ENCODE measurements around the gene PPARG.
"Not testable (repeated sequence)": the region's sequence is repeated elsewhere in the genome, so short reads cannot be mapped to it uniquely, and the experiment has no call there.

Gene PPARG

DNA sequence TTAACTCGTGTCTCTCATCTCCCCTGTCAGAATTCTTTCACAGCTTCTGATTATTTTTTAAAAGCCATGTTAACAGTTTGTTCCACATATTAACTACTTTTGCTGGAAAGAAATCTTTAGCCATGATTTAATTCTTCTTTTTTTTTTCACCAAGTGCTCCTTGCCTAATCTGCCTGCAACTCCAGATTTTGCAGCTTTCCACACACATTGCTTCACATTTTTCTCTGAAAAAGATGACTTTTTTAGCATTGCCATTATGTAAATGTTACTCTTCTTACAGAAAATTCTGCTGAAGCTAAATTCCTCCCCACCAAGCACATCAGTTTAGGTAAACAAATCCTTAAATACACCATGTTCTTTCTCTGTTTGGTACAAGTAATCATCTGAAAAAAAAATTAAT lies 23.4 kb upstream of the PPARG start:
- H3K27ac ChIP-seq (ENCODE audit: low read length) = no peak overlapping the region
- H3K27me3 ChIP-seq (ENCODE audit: low read depth, low read length) = no peaks in the 10 kb centered on the region
- no peaks in the 10 kb centered on the region for H3K4me1 ChIP-seq (ENCODE audit: control insufficient read depth in 1 of 2, insufficient read depth in 2 of 2, low read length in 2 of 2)
- no peaks in the 10 kb centered on the region for H3K9me3 ChIP-seq (ENCODE audit: control insufficient read depth in 1 of 2, low read length in 2 of 2)
- no peak overlapping the region for H3K4me3 ChIP-seq (ENCODE audit: low read depth in 1 of 2, low read length in 2 of 2)
- H3K36me3 ChIP-seq (ENCODE audit: control insufficient read depth in 1 of 2, insufficient read depth in 2 of 2, low read length in 2 of 2) = no peaks in the 10 kb centered on the region

DNA sequence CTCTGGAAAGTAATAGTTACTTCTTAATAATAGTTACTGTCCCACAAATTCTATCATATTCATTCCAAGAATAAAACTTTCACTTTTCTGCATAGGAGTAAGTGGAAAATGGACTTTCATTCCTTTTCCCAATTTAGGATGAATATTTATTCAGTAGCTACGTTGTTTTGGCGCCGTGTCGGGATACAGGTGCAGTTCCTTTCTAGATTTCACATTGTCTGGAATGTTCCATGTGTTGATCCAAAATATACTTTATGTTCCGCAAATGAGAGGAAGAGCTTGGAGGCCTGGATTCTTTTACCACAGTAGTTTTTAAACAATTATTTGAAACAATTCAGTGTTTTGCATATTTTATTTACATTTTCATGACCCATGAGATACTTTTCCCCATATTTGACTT lies 22.8 kb upstream of the PPARG start:
- no peak overlapping the region for H3K27ac ChIP-seq (ENCODE audit: low read length)
- H3K9me3 ChIP-seq (ENCODE audit: control insufficient read depth in 1 of 2, low read length in 2 of 2) = no peaks in the 10 kb centered on the region
- no peaks in the 10 kb centered on the region for H3K4me1 ChIP-seq (ENCODE audit: control insufficient read depth in 1 of 2, insufficient read depth in 2 of 2, low read length in 2 of 2)
- H3K36me3 ChIP-seq (ENCODE audit: control insufficient read depth in 1 of 2, insufficient read depth in 2 of 2, low read length in 2 of 2) = no peaks in the 10 kb centered on the region
- no peaks in the 10 kb centered on the region for H3K27me3 ChIP-seq (ENCODE audit: low read depth, low read length)
- H3K4me3 ChIP-seq (ENCODE audit: low read depth in 1 of 2, low read length in 2 of 2) = no peak overlapping the region

DNA sequence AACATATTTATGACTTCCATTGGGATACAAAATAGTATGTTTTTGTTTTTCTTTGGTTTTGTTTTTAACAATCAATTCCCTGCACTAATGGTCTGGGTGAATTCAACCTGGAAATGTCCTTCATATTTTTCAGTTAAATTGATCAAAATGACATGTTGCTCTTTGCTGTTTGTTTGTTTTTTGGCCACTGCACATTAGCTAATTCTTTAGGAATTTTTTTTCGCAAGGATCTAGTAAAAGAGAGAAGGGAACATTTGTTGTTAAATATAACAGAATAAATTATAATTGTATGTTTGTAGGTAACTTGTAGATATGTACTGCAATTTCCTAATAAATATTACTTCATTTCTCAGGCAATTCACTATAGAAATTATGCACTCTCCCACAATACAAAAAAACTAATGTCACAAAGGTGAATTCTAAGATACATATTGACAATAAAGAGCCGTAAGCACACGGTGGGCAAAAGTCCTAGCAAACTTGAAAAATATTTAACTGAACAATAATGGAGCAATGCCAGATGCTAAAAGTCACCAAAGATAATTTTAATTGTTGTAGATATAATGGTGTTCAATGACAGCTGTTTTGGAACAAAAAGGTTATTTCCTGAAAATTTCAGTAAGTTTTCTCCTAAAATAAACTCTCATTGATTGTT lies 21.4 kb upstream of the PPARG start:
- no peak overlapping the region for H3K4me3 ChIP-seq (ENCODE audit: low read depth in 1 of 2, low read length in 2 of 2)
- no peak overlapping the region for H3K27ac ChIP-seq (ENCODE audit: low read length)
- no peaks in the 10 kb centered on the region for H3K9me3 ChIP-seq (ENCODE audit: control insufficient read depth in 1 of 2, low read length in 2 of 2)
- H3K27me3 ChIP-seq (ENCODE audit: low read depth, low read length) = no peaks in the 10 kb centered on the region
- no peaks in the 10 kb centered on the region for H3K36me3 ChIP-seq (ENCODE audit: control insufficient read depth in 1 of 2, insufficient read depth in 2 of 2, low read length in 2 of 2)
- H3K4me1 ChIP-seq (ENCODE audit: control insufficient read depth in 1 of 2, insufficient read depth in 2 of 2, low read length in 2 of 2) = no peaks in the 10 kb centered on the region

DNA sequence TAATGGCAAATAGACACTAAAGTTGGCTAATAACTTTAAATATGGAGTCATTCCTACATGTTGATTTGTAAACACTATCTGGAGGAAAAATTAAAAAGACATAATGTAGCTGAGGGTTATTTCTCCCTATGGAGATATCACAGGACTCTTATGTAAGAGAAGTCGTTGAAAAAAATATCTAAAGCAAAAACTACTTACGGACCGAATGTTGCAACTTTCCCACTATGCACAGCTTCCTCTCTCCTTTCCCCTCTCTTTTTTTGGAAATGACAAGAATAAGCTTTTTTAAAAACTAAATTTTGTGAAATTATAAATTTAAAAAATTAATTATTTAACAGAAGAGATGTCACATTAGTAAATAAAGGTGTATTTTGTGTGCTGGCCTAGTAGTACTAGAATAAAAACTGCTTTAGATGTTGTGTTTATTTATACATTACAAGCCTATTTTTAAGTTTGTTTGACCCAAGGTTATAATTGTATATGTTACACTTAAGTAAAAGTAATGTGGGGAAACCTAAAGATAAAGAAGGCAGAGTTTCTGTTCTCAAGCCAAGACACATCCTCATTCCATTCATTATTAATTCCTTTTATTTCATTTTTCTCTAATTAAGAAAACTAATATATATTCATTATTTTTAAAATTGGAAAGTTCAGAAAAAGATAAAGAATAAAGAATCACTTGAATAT lies 20.7 kb upstream of the PPARG start:
- no peaks in the 10 kb centered on the region for H3K36me3 ChIP-seq (ENCODE audit: control insufficient read depth in 1 of 2, insufficient read depth in 2 of 2, low read length in 2 of 2)
- H3K27ac ChIP-seq (ENCODE audit: low read length) = no peak overlapping the region
- no peaks in the 10 kb centered on the region for H3K27me3 ChIP-seq (ENCODE audit: low read depth, low read length)
- no peaks in the 10 kb centered on the region for H3K9me3 ChIP-seq (ENCODE audit: control insufficient read depth in 1 of 2, low read length in 2 of 2)
- no peak overlapping the region for H3K4me3 ChIP-seq (ENCODE audit: low read depth in 1 of 2, low read length in 2 of 2)
- no peaks in the 10 kb centered on the region for H3K4me1 ChIP-seq (ENCODE audit: control insufficient read depth in 1 of 2, insufficient read depth in 2 of 2, low read length in 2 of 2)

DNA sequence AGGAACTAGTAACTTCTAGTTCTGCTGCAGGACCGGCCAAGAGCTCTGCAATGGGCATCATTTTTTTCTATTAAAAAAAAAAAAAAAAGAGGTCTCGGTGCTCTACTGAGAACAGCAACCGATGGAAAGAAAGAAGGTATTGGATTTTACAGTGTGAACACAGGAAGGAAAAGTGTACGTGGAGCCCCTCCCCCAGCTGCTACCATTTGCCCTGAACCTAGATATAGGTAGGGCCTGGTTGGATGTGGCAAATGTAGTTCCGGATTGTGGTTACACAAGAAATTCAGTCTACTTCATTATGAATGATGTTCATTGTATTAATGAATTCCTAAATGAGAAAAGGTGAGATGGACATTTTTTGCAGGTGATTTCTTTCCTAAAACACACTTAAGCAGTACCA lies 17.9 kb upstream of the PPARG start:
- H3K4me1 ChIP-seq (ENCODE audit: control insufficient read depth in 1 of 2, insufficient read depth in 2 of 2, low read length in 2 of 2) = no peaks in the 10 kb centered on the region
- H3K9me3 ChIP-seq (ENCODE audit: control insufficient read depth in 1 of 2, low read length in 2 of 2) = no peaks in the 10 kb centered on the region
- H3K27ac ChIP-seq (ENCODE audit: low read length) = no peak overlapping the region

DNA sequence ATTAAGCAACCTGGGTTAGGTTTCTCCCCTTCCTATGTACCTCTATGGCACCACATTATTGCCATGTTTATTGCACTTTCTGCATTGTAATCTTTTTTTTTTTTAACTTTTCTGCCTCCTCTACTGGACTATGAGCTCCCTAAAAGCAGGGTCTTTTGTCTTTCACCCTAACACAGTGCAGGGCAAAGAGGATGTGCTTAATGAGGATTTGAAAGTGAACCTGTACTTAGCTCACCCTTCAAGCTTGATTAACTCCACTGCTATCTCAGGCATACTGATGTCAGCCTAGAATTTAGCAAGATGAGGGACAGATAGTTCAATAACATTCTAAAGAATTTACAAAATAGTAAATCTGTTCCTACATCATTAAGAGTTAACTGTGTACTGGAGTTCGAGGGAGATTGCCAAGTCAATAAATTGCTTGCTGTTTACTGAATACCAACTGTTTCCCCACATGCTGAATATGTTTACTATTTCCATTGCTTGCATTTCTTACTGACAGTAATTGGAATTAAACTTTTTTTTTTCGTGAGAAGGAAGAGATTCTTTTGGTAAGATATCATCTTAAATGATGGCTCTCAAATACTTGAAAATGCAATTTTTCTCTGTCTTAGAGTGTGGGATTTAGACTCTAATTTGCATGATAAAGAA lies 15.7 kb upstream of the PPARG start:
- Histone ChIP-seq H3K4me3 (ENCODE audit: low read depth in 1 of 2, low read length in 2 of 2) (no peak overlapping the region), H3K9me3 (ENCODE audit: control insufficient read depth in 1 of 2, low read length in 2 of 2) (no peaks in the 10 kb centered on the region), H3K27me3 (ENCODE audit: low read depth, low read length) (no peaks in the 10 kb centered on the region), H3K27ac (ENCODE audit: low read length) (no peak overlapping the region), H3K4me1 (ENCODE audit: control insufficient read depth in 1 of 2, insufficient read depth in 2 of 2, low read length in 2 of 2) (no peaks in the 10 kb centered on the region), H3K36me3 (ENCODE audit: control insufficient read depth in 1 of 2, insufficient read depth in 2 of 2, low read length in 2 of 2) (no peaks in the 10 kb centered on the region)

More for the DNA sequence above, 17.9 kb upstream of the PPARG start:
- no peaks in the 10 kb centered on the region for H3K27me3 ChIP-seq (ENCODE audit: low read depth, low read length)
- no peaks in the 10 kb centered on the region for H3K36me3 ChIP-seq (ENCODE audit: control insufficient read depth in 1 of 2, insufficient read depth in 2 of 2, low read length in 2 of 2)
- no peak overlapping the region for H3K4me3 ChIP-seq (ENCODE audit: low read depth in 1 of 2, low read length in 2 of 2)

DNA sequence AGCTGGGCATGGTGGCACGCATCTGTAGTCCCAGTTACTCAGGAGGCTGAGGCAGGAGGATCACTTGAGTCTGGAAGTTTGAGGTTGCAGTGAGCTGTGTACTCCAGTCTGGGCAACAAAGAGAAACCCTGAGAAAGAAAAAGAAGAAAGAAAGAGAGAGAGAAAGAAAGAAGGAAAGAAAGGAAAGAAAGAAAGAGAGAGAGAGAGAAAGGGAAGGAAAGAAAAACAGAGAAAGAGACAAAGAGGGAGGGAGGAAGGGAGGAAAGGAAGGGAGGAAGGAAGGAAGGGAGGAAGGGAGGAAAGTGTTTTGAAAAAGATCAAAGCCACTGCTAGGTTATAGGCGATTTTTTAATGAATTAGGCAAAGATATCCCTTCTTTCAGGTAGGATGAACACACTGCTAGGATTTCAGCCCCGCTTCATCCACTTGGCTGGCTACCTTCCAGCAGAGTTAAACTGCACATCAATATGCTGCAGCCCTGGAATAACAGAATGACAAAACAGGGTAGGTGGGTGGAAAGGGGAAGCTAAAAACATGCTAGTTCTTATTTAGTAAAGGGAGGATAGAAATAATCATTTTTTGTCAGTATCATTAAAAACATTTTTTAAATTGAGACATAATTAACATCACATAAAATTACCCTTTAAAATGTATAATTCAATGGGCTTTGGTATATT lies 12.8 kb upstream of the PPARG start:
- Histone ChIP-seq H3K27me3 (ENCODE audit: low read depth, low read length) (no peaks in the 10 kb centered on the region), H3K4me3 (ENCODE audit: low read depth in 1 of 2, low read length in 2 of 2) (no peak overlapping the region), H3K9me3 (ENCODE audit: control insufficient read depth in 1 of 2, low read length in 2 of 2) (no peaks in the 10 kb centered on the region), H3K36me3 (ENCODE audit: control insufficient read depth in 1 of 2, insufficient read depth in 2 of 2, low read length in 2 of 2) (no peaks in the 10 kb centered on the region), H3K27ac (ENCODE audit: low read length) (no peak overlapping the region), H3K4me1 (ENCODE audit: control insufficient read depth in 1 of 2, insufficient read depth in 2 of 2, low read length in 2 of 2) (no peaks in the 10 kb centered on the region)

DNA sequence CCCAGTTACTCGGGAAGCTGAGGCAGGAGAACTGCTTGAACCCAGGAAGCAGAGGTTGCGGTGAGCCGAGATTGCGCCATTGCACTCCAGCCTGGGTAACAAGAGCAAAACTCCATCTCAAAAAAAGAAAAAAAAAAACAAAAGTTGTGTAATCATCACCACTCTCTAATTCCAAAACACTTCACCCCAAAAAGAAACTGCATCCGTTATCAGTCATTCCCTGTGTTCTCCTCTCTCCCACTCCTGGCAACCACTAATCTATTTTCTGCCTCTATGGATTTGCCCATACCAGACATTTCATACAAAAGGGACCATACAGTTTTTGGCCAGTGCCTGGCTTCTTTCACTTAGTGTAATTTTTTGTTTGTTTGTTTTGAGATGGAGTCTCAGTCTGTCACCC lies 12.0 kb upstream of the PPARG start:
- not testable (repeated sequence) for H3K27ac ChIP-seq (ENCODE audit: low read length); H3K36me3 ChIP-seq (ENCODE audit: control insufficient read depth in 1 of 2, insufficient read depth in 2 of 2, low read length in 2 of 2); H3K4me1 ChIP-seq (ENCODE audit: control insufficient read depth in 1 of 2, insufficient read depth in 2 of 2, low read length in 2 of 2); H3K27me3 ChIP-seq (ENCODE audit: low read depth, low read length); H3K4me3 ChIP-seq (ENCODE audit: low read depth in 1 of 2, low read length in 2 of 2); H3K9me3 ChIP-seq (ENCODE audit: control insufficient read depth in 1 of 2, low read length in 2 of 2)

DNA sequence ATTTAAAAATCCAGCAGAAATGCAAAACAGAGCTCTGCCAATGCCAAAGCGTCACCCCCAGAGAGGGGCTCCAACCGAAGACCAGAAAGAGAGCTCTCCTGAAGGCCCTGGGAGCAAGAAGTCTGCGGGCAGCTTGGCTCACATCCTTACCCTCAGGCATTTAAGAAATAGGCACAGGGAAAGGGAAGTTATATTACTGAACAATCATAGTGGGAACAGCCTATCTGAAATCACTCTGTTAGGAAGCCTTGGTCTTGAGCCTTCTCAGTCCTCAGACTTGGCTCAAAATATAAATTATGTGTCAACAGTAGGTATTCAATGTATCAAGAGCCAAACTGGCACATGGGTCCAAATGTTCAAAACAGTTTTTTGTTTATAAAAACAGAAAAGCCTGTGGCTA lies 10.3 kb upstream of the PPARG start:
- Histone ChIP-seq H3K27me3 (ENCODE audit: low read depth, low read length) (no peaks in the 10 kb centered on the region), H3K4me3 (ENCODE audit: low read depth in 1 of 2, low read length in 2 of 2) (no peak overlapping the region), H3K9me3 (ENCODE audit: control insufficient read depth in 1 of 2, low read length in 2 of 2) (no peaks in the 10 kb centered on the region)

DNA sequence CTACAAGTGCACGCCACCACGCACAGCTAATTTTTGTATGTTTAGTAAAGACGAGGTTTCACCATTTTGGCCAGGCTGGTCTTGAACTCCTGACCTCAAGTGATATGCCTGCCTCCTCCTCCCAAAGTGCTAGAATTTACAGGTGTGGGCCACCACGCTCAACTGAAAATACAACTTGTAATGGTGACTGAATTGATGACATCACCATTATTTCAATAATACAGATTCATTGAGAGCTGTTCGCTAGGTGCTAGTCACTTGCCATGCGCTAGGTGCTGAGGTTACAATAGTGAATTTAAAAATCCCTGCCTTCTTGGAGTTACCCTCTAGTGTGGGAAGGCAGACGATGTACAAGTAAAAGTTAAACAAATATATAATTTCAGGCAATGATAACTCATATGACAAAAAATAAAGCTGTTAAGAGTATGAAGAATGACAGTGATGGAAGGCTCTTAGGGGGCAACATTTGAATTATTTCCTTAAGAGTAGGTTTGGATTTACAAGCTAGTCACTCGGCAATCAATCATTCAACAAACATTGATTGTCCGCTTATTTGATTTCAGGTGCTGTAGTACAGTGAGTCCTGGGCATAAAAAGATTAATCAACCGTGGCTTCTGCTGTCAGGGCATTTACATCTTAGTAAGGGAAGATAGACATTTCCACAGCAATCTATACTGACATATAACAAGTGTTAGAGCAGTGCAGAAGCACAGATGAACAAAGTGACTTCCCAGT lies 9.1 kb upstream of the PPARG start:
- no peaks in the 10 kb centered on the region for H3K27me3 ChIP-seq (ENCODE audit: low read depth, low read length)

More for the DNA sequence above, 10.3 kb upstream of the PPARG start:
- no peaks in the 10 kb centered on the region for H3K4me1 ChIP-seq (ENCODE audit: control insufficient read depth in 1 of 2, insufficient read depth in 2 of 2, low read length in 2 of 2)
- H3K27ac ChIP-seq (ENCODE audit: low read length) = no peak overlapping the region
- H3K36me3 ChIP-seq (ENCODE audit: control insufficient read depth in 1 of 2, insufficient read depth in 2 of 2, low read length in 2 of 2) = no peaks in the 10 kb centered on the region

GRCh38 chr3:12280357-12280806 lies 8.5 kb upstream of the PPARG start:
- Histone ChIP-seq H3K36me3 (ENCODE audit: control insufficient read depth in 1 of 2, insufficient read depth in 2 of 2, low read length in 2 of 2) (no peaks in the 10 kb centered on the region), H3K27me3 (ENCODE audit: low read depth, low read length) (no peaks in the 10 kb centered on the region), H3K9me3 (ENCODE audit: control insufficient read depth in 1 of 2, low read length in 2 of 2) (no peaks in the 10 kb centered on the region), H3K4me1 (ENCODE audit: control insufficient read depth in 1 of 2, insufficient read depth in 2 of 2, low read length in 2 of 2) (no peaks in the 10 kb centered on the region), H3K4me3 (ENCODE audit: low read depth in 1 of 2, low read length in 2 of 2) (no peak overlapping the region), H3K27ac (ENCODE audit: low read length) (no peak overlapping the region)

More for the DNA sequence above, 9.1 kb upstream of the PPARG start:
- H3K9me3 ChIP-seq (ENCODE audit: control insufficient read depth in 1 of 2, low read length in 2 of 2) = no peaks in the 10 kb centered on the region
- H3K36me3 ChIP-seq (ENCODE audit: control insufficient read depth in 1 of 2, insufficient read depth in 2 of 2, low read length in 2 of 2) = no peaks in the 10 kb centered on the region
- H3K27ac ChIP-seq (ENCODE audit: low read length) = no peak overlapping the region
- no peaks in the 10 kb centered on the region for H3K4me1 ChIP-seq (ENCODE audit: control insufficient read depth in 1 of 2, insufficient read depth in 2 of 2, low read length in 2 of 2)
- H3K4me3 ChIP-seq (ENCODE audit: low read depth in 1 of 2, low read length in 2 of 2) = no peak overlapping the region
